Measurements from ENCODE around the gene TUBE1. TPM values are rescaled to one million over a fixed set of nuclear protein-coding genes. Genes with fewer than 3 reads are reported as not detected.

TUBE1 gene
- total and polyA plus RNA-seq, 2 donors (not counting 3 experiments of a cell fraction or from before 2014, with no cell fraction given): 6.7 to 15.8 TPM

DNA sequence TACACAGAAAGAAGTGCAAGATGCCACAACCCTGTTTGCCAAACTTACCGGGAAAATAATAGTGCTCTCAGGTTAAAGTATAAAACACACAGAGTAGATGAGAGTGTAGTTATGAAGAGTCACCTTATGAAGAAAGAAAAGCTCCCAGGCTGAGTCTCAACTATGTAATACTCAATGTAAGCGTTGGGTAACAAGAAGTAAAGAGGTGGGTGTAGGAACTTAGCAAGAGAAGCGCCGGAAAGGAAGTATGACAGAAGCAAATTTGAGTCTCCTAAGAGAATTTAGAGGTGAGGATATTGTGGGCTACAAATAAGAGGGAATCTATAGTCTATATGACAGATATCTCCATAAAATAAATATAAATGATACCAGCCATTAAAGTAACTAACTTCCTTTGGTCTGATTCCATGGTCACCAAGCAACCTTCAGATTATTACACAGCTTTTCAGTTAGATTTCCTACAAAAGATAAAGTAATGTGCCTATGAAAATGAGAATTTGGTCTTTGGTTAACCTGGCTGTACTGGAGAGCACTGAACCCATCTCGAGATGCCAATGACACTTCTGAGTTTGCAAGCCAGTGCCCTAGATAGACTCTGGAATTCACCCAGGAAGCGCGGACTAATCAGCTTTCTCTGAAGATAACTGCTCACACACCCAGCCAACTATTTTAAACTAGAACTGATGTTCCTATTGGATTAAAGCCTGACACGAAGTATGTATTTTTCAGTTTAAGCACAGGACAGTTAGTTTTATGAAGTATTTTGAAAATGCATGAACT, 1.8 kb downstream of the TUBE1 start:
- no peak overlapping the region for H2AFZ ChIP-seq (ENCODE audit: low read depth, low read length)
- DNase-seq (ENCODE audit: low read depth, low spot score) (no peak), FAIRE-seq (no peak)
- no peaks in the 10 kb centered on the region for H3K27me3 ChIP-seq (ENCODE audit: control insufficient read depth in 2 of 2, insufficient read depth in 2 of 2, low read length in 2 of 2)
- dilution Hi-C loops (cut with MboI; ENCODE audit: extremely low pct_ligation_motif_present, low sequenced_read_pairs): no loop called here
- no peaks in the 10 kb centered on the region for H3K9me1 ChIP-seq (replicated peaks; ENCODE audit: control insufficient read depth, extremely low read depth, insufficient read depth, low read length)
- H4K20me1 ChIP-seq (replicated peaks; ENCODE audit: control insufficient read depth, extremely low read depth, insufficient read depth, low read length): no peaks in the 10 kb centered on the region
- no peak for TF ChIP-seq FOS (IDR thresholded peaks at IDR 0.05; ENCODE audit: borderline replicate concordance, insufficient read depth, low read length)
- no peak for TF ChIP-seq POLR2AphosphoS5 (IDR thresholded peaks at IDR 0.05; ENCODE audit: insufficient read depth, low read depth, low read length)
- no TSS peak for BruUV-seq (replicated peaks)
- H3K27ac ChIP-seq (ENCODE audit: insufficient read depth, low read depth, low read length): no peak overlapping the region
- H3K4me2 ChIP-seq (ENCODE audit: insufficient read depth, low read length): no peak overlapping the region
- peaks cover 1% of the 10 kb centered on the region for H3K79me2 ChIP-seq (ENCODE audit: control insufficient read depth, insufficient read depth, low read length)
- H3K4me1 ChIP-seq (ENCODE audit: control insufficient read depth, extremely low read depth, insufficient read depth, low read length): peaks cover 8% of the 10 kb centered on the region
- POLR2A ChIA-PET: interaction anchor here (0.6 kb wide), 1 partner anchor 77 kb away, joined by 7 read pairs; no protein-coding TSS in a partner anchor
- no peaks in the 10 kb centered on the region for H3K9me3 ChIP-seq (replicated peaks; ENCODE audit: control insufficient read depth, insufficient read depth, low read length)
- no peak overlapping the region for H3K9ac ChIP-seq (replicated peaks; ENCODE audit: extremely low read depth, insufficient read depth, low read length)
- CTCF ChIA-PET: interaction anchor here (1.3 to 2.3 kb wide), 2 partner anchors 15 to 213 kb away, joined by 4 to 12 read pairs; no protein-coding TSS in a partner anchor
- H3K4me3 ChIP-seq (replicated peaks in 1 of 3; ENCODE audit: insufficient read depth in 1 of 3, low read depth in 1 of 3, low read length in 3 of 3): no peak overlapping the region
- H3K36me3 ChIP-seq (ENCODE audit: control insufficient read depth in 2 of 2, extremely low read depth in 1 of 2, insufficient read depth in 2 of 2, low read length in 2 of 2): no peaks in the 10 kb centered on the region
- intact Hi-C loops (cut with micrococcal nuclease): loop anchor here (5.0 kb wide), 1 partner anchor 287 kb away; no protein-coding TSS in a partner anchor

DNA sequence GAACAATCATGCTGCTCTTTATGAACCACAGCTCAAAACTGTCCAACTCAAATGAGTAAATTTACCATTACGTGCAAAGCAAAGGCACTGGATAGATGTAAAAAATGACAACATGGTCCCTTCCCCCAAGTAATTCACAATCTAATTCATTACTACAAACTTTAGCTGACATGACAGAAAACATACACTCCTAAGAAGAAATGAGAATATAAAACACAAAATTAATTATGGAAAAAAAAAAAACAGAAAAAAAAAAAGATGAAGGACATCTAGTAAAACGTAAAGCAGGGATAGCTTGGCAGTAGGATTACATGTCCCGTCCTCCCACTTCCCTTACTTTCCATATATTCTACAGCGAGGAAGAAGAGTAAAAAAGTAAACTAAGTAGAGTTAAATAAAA, 5.7 kb downstream of the TUBE1 start:
- no peaks in the 10 kb centered on the region for H3K9me3 ChIP-seq (replicated peaks; ENCODE audit: control insufficient read depth, insufficient read depth, low read length)
- H3K27me3 ChIP-seq (ENCODE audit: control insufficient read depth in 2 of 2, insufficient read depth in 2 of 2, low read length in 2 of 2): no peaks in the 10 kb centered on the region
- DNase-seq (ENCODE audit: low read depth, low spot score) (no peak), FAIRE-seq (no peak)
- TF ChIP-seq MYC (IDR thresholded peaks at IDR 0.05; ENCODE audit: low read depth, low read length): no peak
- TF ChIP-seq JUN (IDR thresholded peaks at IDR 0.05; ENCODE audit: borderline replicate concordance, insufficient read depth, insufficient read length, low read depth): no peak
- TF ChIP-seq FOS (IDR thresholded peaks at IDR 0.05; ENCODE audit: borderline replicate concordance, insufficient read depth, low read length): no peak
- no peak for TF ChIP-seq POLR2AphosphoS5 (IDR thresholded peaks at IDR 0.05; ENCODE audit: insufficient read depth, low read depth, low read length)
- no peak for TF ChIP-seq GATA2 (IDR thresholded peaks at IDR 0.05; ENCODE audit: insufficient read depth, insufficient read length, low read depth, low read length)
- peaks cover under 1% of the 10 kb centered on the region for H3K79me2 ChIP-seq (ENCODE audit: control insufficient read depth, insufficient read depth, low read length)
- intact Hi-C loops (cut with micrococcal nuclease): no loop called here
- peaks cover 5% of the 10 kb centered on the region for H3K4me1 ChIP-seq (ENCODE audit: control insufficient read depth, extremely low read depth, insufficient read depth, low read length)
- peaks cover 0 to 10% of the 10 kb centered on the region in 2 experiments for H3K36me3 ChIP-seq (ENCODE audit: control insufficient read depth in 2 of 2, extremely low read depth in 1 of 2, insufficient read depth in 2 of 2, low read length in 2 of 2)
- H2AFZ ChIP-seq (ENCODE audit: low read depth, low read length): no peak overlapping the region
- no peaks in the 10 kb centered on the region for H4K20me1 ChIP-seq (replicated peaks; ENCODE audit: control insufficient read depth, extremely low read depth, insufficient read depth, low read length)
- no peak overlapping the region for H3K27ac ChIP-seq (ENCODE audit: insufficient read depth, low read depth, low read length)
- ChIA-PET POLR2A (no interaction called here), CTCF (no interaction called here)
- no TSS peak for BruUV-seq (replicated peaks)
- no peak overlapping the region for H3K4me2 ChIP-seq (ENCODE audit: insufficient read depth, low read length)
- no peak overlapping the region for H3K9ac ChIP-seq (replicated peaks; ENCODE audit: extremely low read depth, insufficient read depth, low read length)
- dilution Hi-C loops (cut with MboI; ENCODE audit: extremely low pct_ligation_motif_present, low sequenced_read_pairs): no loop called here
- H3K9me1 ChIP-seq (replicated peaks; ENCODE audit: control insufficient read depth, extremely low read depth, insufficient read depth, low read length): no peaks in the 10 kb centered on the region
- no peak overlapping the region for H3K4me3 ChIP-seq (replicated peaks in 1 of 3; ENCODE audit: insufficient read depth in 1 of 3, low read depth in 1 of 3, low read length in 3 of 3)

Data from endothelial cell of umbilical vein (primary cell).